ENCODE results near the gene EMC8.
"Not testable (repeated sequence)": the region's sequence is repeated elsewhere in the genome, so short reads cannot be mapped to it uniquely, and the experiment has no call there.

Gene EMC8

GRCh38 chr16:85799497-85800320 is at the start of gene EMC8, which contains the start of gene COX4I1:
EMC8 (minus strand) TSS chr16:85799544; CDS start chr16:85799295, 249 bp downstream.
COX4I1 (plus strand) TSS chr16:85799695; CDS start chr16:85801206, 1,511 bp downstream.
- peak; percentile 87 for DNase-seq

- DNase-seq, result no peak
Measured at GRCh38 chr16:85848986-85849385, 49.6 kb upstream of the EMC8 start.

GRCh38 chr16:85847681-85848601 is 48.6 kb upstream of the EMC8 start:
- DNase-seq, result no peak

GRCh38 chr16:85847036-85847435 is 47.7 kb upstream of the EMC8 start:
- DNase-seq, result no peak

- DNase-seq, result no peak
Measured at GRCh38 chr16:85846461-85846860, 47.1 kb upstream of the EMC8 start.

GRCh38 chr16:85845266-85845665 is 45.9 kb upstream of the EMC8 start:
- no peak for DNase-seq

- no peak for DNase-seq
Measured at GRCh38 chr16:85844786-85845185, 45.4 kb upstream of the EMC8 start.

GRCh38 chr16:85844169-85844481 is 44.8 kb upstream of the EMC8 start:
- no peak for DNase-seq

- no peak for DNase-seq
Measured at GRCh38 chr16:85843471-85844168, 44.3 kb upstream of the EMC8 start.

- DNase-seq, result no peak
Measured at GRCh38 chr16:85842848-85843247, 43.5 kb upstream of the EMC8 start.

GRCh38 chr16:85842435-85842834 is 43.1 kb upstream of the EMC8 start:
- DNase-seq, result no peak

GRCh38 chr16:85840801-85841200 is 41.5 kb upstream of the EMC8 start:
- DNase-seq, result no peak

- DNase-seq, result no peak
Measured at GRCh38 chr16:85840395-85840794, 41.1 kb upstream of the EMC8 start.

GRCh38 chr16:85839681-85840240 is 40.4 kb upstream of the EMC8 start:
- no peak for DNase-seq

GRCh38 chr16:85838876-85839585 is 39.7 kb upstream of the EMC8 start:
- DNase-seq, result no peak

GRCh38 chr16:85838381-85838780 is 39.0 kb upstream of the EMC8 start:
- no peak for DNase-seq

GRCh38 chr16:85837654-85838053 is 38.3 kb upstream of the EMC8 start:
- DNase-seq, result not testable (repeated sequence)

GRCh38 chr16:85836706-85837582 is 37.6 kb upstream of the EMC8 start:
- DNase-seq, result no peak

GRCh38 chr16:85835956-85836705 is 36.8 kb upstream of the EMC8 start:
- DNase-seq, result no peak

- DNase-seq, result no peak
Measured at GRCh38 chr16:85835227-85835751, 35.9 kb upstream of the EMC8 start.

All from NCI-H226 (cell line).